GM19193 (cell line): ENCODE results near the gene FAM177B.

Experiments used
- POLR2A ChIP-seq: IDR thresholded peaks from 4 replicates; pipeline ENCODE4 v1.6.1; 2011; ENCODE audit not compliant: insufficient read depth, insufficient read length; ENCODE audit errors: extremely low read depth

FAM177B gene

GRCh38 chr1:222728746-222729145 is 8.3 kb upstream of the FAM177B start:
- no peak for TF ChIP-seq POLR2A

GRCh38 chr1:222730866-222731265 is 6.1 kb upstream of the FAM177B start:
- TF ChIP-seq POLR2A, result no peak

- no peak for TF ChIP-seq POLR2A
Observed at GRCh38 chr1:222732216-222733159, 4.5 kb upstream of the FAM177B start.

- no peak for TF ChIP-seq POLR2A
Observed at GRCh38 chr1:222734740-222735139, 2.3 kb upstream of the FAM177B start.

GRCh38 chr1:222736470-222736869 is 532 bp upstream of the FAM177B start:
- TF ChIP-seq POLR2A, result no peak

GRCh38 chr1:222739465-222739864 is 2.5 kb downstream of the FAM177B start:
- TF ChIP-seq POLR2A, result no peak

- no peak for TF ChIP-seq POLR2A
Observed at GRCh38 chr1:222739929-222740328, 2.9 kb downstream of the FAM177B start.

GRCh38 chr1:222749927-222750326 is 12.9 kb downstream of the FAM177B start:
- TF ChIP-seq POLR2A, result no peak

- TF ChIP-seq POLR2A, result no peak
Observed at GRCh38 chr1:222750651-222751050, 13.6 kb downstream of the FAM177B start.

- no peak for TF ChIP-seq POLR2A
Observed at GRCh38 chr1:222751255-222751654, 14.3 kb downstream of the FAM177B start.

GRCh38 chr1:222754366-222755139 is 17.6 kb downstream of the FAM177B start:
- no peak for TF ChIP-seq POLR2A

- TF ChIP-seq POLR2A, result no peak
Observed at GRCh38 chr1:222757646-222758268, 20.8 kb downstream of the FAM177B start.

- TF ChIP-seq POLR2A, result no peak
Observed at GRCh38 chr1:222759451-222760035, 22.5 kb downstream of the FAM177B start.

- TF ChIP-seq POLR2A, result no peak
Observed at GRCh38 chr1:222761083-222761482, 24.1 kb downstream of the FAM177B start.

- no peak for TF ChIP-seq POLR2A
Observed at GRCh38 chr1:222767152-222767571, 30.2 kb downstream of the FAM177B start.
